A549 treated with Hydrocortisone at 1 μM for 4 hours (cell line): ENCODE data around the gene S100Z. TPM values are rescaled to one million over a fixed set of nuclear protein-coding genes. Genes with fewer than 3 reads are reported as not detected.

Experiments
- total RNA-seq: library from RNA; stranded (reverse); fragments of 200-300 nt; extraction: Qiagen RNA extraction; gene quantifications from 5 replicates; pipeline ENCODE4 v1.2.3, GENCODE V29; 2022

S100Z gene
- total RNA-seq, result not detected in 5 replicates

GRCh38 chr5:76849419-76850291, at the start of gene S100Z:
Gene S100Z (plus strand): TSS chr5:76850014. CDS start chr5:76875360, 25,346 bp downstream.

GRCh38 chr5:76818844-76819831, 30.7 kb upstream of the S100Z start, which contains the start of gene F2RL1:
Gene F2RL1 (plus strand): TSS chr5:76819030. CDS start chr5:76819183, 153 bp downstream.

GRCh38 chr5:76952795-76953536, 103.2 kb downstream of the S100Z start, which contains the start of gene CRHBP:
Gene CRHBP (plus strand): TSS chr5:76953045. CDS start chr5:76953135, 90 bp downstream.

Other genes with a start within 250 kb of the S100Z start
- gene F2RL2, start 226.6 kb upstream of the S100Z start, total RNA-seq, result 2.9 to 4.0 TPM (median 2.9 TPM) in 5 replicates
- 37.6 to 64.1 TPM (median 53.0 TPM) in 5 replicates for gene F2R, start 133.9 kb upstream of the S100Z start, total RNA-seq
- 228 to 272 TPM (median 255 TPM) in 5 replicates for gene F2RL1, start 31.0 kb upstream of the S100Z start, total RNA-seq
- 0.16 to 0.38 TPM (median 0.32 TPM) in 3 of 5 replicates, not detected in the others for gene CRHBP, start 103.0 kb downstream of the S100Z start, total RNA-seq
- gene AGGF1, start 180.4 kb downstream of the S100Z start, total RNA-seq, result 11.0 to 14.7 TPM (median 13.7 TPM) in 5 replicates
- 3.4 to 4.7 TPM (median 4.2 TPM) in 5 replicates for gene ZBED3, start 237.3 kb downstream of the S100Z start, total RNA-seq